Fibroblast of villous mesenchyme (primary cell): ENCODE measurements around the gene DUSP8. TPM values are rescaled to one million over a fixed set of nuclear protein-coding genes. Genes with fewer than 3 reads are reported as not detected.

Experiments
- DNase-seq: peaks from one replicate; pipeline ENCODE4 v3.0.0-alpha.2; 2010; ENCODE audit warnings: low read depth
- H3K4me3 ChIP-seq: 2 replicates; pipeline ENCODE4 v1.5.1; 2011; ENCODE audit warnings: low read depth, mild to moderate bottlenecking, low read length
- CTCF ChIP-seq: IDR thresholded peaks from 2 replicates; pipeline ENCODE4 v1.5.1; 2012; ENCODE audit warnings: low read depth, mild to moderate bottlenecking, low read length; ENCODE audit not compliant: insufficient read depth
- total RNA-seq: library from RNA; depleted of rRNA; stranded (reverse); fragments of >200 nt; gene quantifications from 2 replicates; pipeline ENCODE4 v1.2.3, GENCODE V29; 2012

The DUSP8 gene
- total RNA-seq, 1 donor = 0.86 TPM

- no peak for DNase-seq
- no peak overlapping the region for H3K4me3 ChIP-seq
- no peak for TF ChIP-seq CTCF
Measured at GRCh38 chr11:1546077-1546535, 26.0 kb downstream of the DUSP8 start.

- DNase-seq = no peak
- H3K4me3 ChIP-seq = no peak overlapping the region
- TF ChIP-seq CTCF = no peak
Measured at GRCh38 chr11:1545432-1545831, 26.6 kb downstream of the DUSP8 start.

GRCh38 chr11:1544536-1544935, 27.5 kb downstream of the DUSP8 start:
- no peak overlapping the region for H3K4me3 ChIP-seq
- DNase-seq = no peak
- TF ChIP-seq CTCF = no peak

- DNase-seq = no peak
- H3K4me3 ChIP-seq = no peak overlapping the region
- no peak for TF ChIP-seq CTCF
Measured at GRCh38 chr11:1543606-1544263, 28.3 kb downstream of the DUSP8 start.

- no peak for TF ChIP-seq CTCF
- DNase-seq = no peak
Measured at GRCh38 chr11:1542267-1542666, 29.8 kb downstream of the DUSP8 start.

GRCh38 chr11:1541474-1542204, 30.4 kb downstream of the DUSP8 start:
- no peak for DNase-seq
- no peak overlapping the region for H3K4me3 ChIP-seq
- TF ChIP-seq CTCF = no peak

More at GRCh38 chr11:1542267-1542666, 29.8 kb downstream of the DUSP8 start:
- no peak overlapping the region for H3K4me3 ChIP-seq

GRCh38 chr11:1540074-1540473, 32.0 kb downstream of the DUSP8 start:
- TF ChIP-seq CTCF = no peak
- no peak overlapping the region for H3K4me3 ChIP-seq
- no peak for DNase-seq
